KG1 (cell line): ENCODE measurements around the gene SULT4A1.

Source experiments
- DNase-seq: peaks from one replicate; lab custom pipeline; 2025; lab: John Stamatoyannopoulos, UW

The SULT4A1 gene

GRCh38 chr22:43860831-43861230 lies 1.5 kb downstream of the SULT4A1 start:
- DNase-seq = no peak

- DNase-seq = no peak
Observed at GRCh38 chr22:43860126-43860525, 2.2 kb downstream of the SULT4A1 start.

GRCh38 chr22:43859621-43860020 lies 2.7 kb downstream of the SULT4A1 start:
- DNase-seq = no peak

GRCh38 chr22:43859176-43859575 lies 3.1 kb downstream of the SULT4A1 start:
- no peak for DNase-seq

- no peak for DNase-seq
Observed at GRCh38 chr22:43858156-43858895, 4.0 kb downstream of the SULT4A1 start.

GRCh38 chr22:43857367-43857766 lies 4.9 kb downstream of the SULT4A1 start:
- no peak for DNase-seq

- no peak for DNase-seq
Observed at GRCh38 chr22:43855431-43855830, 6.9 kb downstream of the SULT4A1 start.

- no peak for DNase-seq
Observed at GRCh38 chr22:43854786-43855271, 7.5 kb downstream of the SULT4A1 start.

- DNase-seq = no peak
Observed at GRCh38 chr22:43854121-43854785, 8.1 kb downstream of the SULT4A1 start.

GRCh38 chr22:43853328-43853931 lies 8.9 kb downstream of the SULT4A1 start:
- no peak for DNase-seq

- no peak for DNase-seq
Observed at GRCh38 chr22:43852573-43853327, 9.6 kb downstream of the SULT4A1 start.

- DNase-seq = no peak
Observed at GRCh38 chr22:43851979-43852307, 10.4 kb downstream of the SULT4A1 start.

- no peak for DNase-seq
Observed at GRCh38 chr22:43851058-43851978, 11.0 kb downstream of the SULT4A1 start.

- DNase-seq = no peak
Observed at GRCh38 chr22:43850529-43850928, 11.8 kb downstream of the SULT4A1 start.

- DNase-seq = no peak
Observed at GRCh38 chr22:43849731-43850130, 12.6 kb downstream of the SULT4A1 start.

GRCh38 chr22:43848366-43849171 lies 13.7 kb downstream of the SULT4A1 start:
- DNase-seq = no peak

GRCh38 chr22:43847376-43848289 lies 14.7 kb downstream of the SULT4A1 start:
- DNase-seq = no peak

- DNase-seq = no peak
Observed at GRCh38 chr22:43846966-43847365, 15.3 kb downstream of the SULT4A1 start.

- DNase-seq = no peak
Observed at GRCh38 chr22:43845981-43846380, 16.3 kb downstream of the SULT4A1 start.
